SKM-1 (cell line): ENCODE measurements around the gene ELL2.

ENCODE experiments used
- DNase-seq: peaks from one replicate; lab custom pipeline; 2025; ENCODE audit not compliant: unreplicated experiment; lab: John Stamatoyannopoulos, UW

ELL2 gene

DNA sequence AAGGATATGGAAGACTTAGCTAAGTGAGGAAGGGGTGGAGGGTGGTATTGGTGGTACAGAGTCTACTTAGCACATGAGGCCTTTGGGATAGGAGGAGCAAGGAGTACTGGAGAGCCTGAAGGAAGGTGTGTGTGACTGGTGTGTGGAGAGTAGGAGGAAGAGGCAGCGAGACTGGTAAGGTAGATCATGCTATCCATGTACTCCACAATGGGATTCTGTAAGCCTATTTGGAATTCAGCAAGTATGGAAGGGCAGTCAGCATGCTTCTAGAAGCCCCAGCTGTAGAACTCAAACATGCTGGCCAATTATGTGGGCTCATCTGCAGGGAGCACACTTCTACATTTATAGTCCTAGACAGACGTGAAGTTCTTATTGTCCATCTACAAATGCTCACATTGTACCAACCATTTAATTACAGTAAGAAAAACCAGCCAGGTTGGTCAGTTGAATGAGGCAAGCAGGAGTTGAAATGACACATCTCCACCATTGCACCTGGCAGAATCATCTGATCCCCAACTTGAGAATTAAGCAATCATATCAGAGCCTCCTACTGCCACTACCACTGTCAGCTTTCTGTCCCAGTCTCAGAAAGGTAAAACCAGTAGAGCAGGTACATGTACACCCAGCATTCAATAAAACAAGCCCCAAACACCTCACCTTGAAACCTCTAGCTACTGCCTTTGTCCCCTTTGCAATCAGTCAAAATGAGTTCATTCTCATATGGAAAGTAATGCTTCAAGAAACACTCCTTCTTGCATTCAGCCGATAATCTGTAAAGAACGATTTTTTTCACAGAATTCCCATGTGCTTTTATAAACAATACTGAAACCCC lies 78.2 kb downstream of the ELL2 start:
- no peak for DNase-seq

DNA sequence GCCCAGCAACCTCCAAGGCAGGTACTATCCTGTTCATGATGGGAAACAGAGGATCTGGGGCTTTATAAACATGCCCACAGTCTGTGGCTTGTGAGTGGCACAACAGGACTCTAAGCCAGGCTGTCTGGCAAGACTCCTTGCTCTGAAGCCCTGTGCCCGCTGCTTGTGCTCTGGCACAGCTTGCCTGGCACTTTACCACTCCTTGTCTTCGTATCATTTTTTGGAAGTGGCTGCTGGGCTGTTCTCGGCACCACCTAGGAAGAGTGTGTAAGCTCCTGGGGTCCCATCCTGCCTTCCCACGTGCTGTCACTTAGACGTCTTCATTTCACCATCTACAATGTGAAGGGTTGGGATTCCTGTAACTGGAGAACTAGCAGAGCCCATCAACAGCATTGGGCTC lies 79.8 kb downstream of the ELL2 start:
- no peak for DNase-seq

DNA sequence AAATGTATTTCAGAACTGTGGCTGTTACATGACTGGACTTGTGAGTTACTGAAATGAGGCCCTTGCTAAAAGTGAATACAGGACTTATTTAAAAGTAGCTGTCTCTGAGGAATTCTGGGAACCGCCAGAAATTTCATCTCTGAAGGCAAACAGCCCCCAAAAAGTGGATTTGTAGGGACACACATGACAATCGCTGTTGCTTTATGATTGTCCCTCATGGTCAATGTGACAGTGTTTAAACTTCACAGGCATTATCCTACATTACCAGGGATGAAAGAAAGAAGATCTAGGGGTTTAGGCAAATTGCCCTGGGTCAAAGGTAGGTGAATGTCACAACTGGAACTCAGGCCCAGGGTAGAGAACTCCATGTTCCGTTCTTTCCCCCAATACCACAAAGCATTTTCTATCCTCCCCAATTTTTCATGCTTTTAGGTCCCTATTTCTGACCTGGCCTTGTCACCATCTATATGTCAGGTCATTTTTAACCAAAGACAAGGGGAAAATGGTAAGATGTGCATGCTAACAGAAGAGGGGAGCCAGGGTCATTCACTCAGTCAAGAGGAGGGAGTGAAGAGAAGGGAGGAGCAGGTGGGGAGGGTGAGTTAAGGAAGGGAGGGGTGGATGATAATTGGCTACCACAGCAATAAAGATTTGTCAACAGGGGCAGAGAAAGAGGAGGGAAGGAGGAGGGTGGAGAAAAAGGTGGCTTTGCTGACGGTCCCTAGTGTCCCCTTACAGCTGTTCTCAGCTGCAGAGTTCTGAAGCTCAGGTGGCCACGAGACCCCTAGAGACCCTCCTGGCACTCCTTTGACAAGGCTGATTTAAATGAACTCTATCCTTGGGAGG lies 81.3 kb downstream of the ELL2 start:
- DNase-seq = no peak

DNA sequence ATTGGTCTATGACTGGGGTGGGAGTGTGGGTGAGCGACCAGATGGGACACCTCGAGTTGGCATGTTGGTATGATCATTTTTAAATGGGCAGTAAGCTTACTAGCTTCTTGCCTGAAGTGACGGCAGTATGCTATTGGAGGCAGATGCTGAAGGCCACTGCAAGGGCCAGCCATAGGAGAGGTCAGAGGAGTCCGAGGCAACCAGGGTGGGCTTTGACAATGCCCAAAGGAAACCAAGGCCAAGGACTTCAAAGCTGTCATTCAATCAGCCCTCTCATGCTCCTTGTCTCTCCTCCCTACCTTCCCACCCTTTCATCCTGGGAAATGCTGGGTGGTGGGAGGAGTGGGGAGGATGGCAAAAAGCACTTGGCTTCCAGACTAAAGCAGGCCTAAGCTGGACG lies 82.0 kb downstream of the ELL2 start:
- no peak for DNase-seq

DNA sequence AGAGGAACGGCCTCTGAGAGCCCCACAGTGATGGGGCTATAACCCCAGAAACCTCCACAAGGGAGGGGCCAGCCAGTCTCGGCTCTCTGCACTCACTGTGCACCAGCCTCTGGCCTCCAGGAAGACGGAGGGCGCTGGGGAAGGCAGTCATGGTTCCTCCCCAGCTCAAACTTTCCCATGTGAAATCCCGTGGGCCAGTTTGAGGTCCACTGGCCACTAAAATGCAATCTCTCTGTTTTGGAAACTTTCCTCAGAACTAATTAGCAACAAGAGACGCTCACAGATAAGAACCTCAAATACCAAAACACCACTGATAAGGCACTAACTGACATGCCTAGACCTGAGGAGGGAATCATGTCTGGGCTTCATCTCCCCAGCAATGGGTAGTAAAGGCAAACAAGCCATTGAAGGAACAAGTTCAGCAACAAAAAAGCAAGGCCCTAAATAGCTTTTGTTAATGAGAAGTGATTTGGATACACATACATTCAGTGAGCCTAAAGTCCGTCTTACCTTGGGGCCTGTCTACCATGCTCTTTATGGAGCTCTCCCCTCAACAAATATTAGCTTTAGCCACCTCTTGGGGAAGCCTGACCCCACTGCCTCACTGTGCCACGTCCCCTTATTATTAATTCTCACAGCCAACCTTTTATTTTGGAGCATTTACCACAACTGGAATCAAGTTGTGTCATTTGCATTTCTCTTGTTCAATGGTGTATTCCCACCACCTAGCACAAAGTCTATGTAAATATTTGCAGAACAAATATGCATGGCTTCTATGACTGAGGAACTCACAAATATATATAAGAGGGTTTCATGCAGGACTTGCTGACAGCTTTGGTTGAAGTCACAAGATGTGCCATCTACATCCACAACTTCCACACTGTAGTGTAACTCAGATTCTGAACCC lies 83.0 kb downstream of the ELL2 start:
- no peak for DNase-seq

DNA sequence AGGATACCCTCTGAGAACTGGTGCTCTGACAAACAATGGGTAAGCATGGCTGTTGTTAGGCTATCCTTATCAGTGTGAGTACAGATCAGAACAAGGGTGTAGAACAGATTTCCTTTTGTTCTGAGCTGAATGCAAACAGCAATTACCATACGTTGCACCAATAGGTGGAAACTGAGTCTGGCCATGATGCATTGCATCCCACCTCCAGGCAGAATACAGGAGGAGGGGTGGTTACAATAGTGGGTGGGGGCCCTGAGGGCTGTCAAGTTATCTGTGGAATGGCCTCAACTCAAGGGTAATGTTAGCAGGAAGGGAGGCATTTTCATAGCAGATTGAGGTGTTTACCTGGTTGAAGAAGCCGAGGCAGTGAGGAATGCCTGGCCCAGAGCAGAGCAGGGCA lies 84.9 kb downstream of the ELL2 start:
- no peak for DNase-seq

DNA sequence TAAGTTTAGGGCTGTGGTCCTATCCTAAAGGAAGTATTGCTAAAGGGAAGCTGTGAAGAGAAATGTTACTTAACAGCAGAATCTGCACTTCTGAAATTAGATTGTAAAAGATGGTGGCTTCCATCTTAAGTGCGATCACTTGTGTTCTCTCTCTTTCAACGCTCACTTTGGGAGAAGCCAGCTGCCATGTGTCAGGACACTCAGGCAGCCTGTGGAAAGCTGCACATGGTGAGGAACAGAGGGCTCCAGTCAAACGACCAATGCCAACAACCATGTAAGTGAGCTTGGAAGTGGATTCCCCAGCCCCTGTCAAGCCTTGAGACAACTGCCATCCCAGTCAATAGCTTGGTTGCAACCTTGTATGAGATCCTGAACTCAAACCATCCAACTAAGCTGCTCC lies 87.4 kb downstream of the ELL2 start:
- DNase-seq = no peak

DNA sequence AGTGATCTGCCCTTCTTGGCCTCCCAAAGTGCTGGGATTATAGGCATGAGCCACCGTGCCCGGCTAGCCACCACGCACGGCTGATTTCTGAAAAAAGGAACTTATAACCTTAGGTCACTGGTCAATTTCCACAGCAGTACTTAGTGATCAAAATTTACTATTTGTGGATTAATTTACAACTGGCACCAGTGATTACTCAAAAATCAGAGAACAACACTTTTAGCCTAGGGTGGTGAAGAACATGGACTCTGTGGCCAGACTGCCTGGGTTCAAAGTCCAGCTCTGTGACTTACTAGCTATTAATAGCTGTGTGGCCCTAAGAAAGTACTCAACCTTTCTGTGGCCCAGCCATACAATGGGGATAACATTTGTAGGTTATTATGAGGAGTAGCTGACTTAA lies 88.3 kb downstream of the ELL2 start:
- DNase-seq = no peak

DNA sequence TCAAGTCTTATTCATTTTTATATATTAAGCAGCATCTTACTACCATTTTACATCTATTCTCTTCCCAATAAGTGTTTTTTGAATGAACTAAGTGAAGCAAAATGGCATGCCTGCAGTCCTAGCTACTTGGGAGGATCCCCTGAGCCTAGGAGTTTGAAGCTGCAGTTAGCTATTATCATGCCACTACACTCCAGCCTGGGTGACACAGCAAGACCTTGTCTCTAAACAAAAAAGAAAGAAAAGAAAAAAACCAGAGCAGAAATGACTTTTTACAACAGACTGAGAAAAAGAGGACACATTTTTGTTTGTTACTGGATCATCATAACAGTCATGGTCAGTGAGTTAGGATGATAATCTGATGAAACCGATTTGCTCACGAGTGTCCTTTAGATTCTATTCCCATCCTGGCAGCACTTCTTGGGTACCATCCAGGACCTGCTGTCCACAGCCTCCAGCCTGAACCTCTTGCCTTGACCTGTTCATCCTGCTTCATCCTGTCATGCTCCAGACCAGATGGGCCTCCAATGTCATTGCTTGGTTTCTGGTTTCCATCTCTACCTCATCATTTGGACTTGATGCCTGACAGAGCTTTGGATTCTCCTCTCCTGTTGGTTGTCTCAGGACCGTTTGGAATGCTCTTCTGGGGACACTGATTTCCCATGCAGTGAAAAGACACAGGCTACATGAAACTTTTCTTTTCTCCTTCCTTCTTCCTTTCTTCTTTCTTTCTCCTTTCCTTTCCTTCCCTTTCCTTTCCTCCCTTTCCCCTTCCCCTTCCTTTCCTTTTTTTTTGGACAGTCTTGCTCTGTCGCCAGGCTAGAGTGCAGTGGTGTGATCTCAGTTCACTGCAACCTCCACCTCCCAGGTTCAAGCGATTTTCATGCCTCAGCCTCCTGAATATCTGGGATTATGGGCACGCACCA lies 89.0 kb downstream of the ELL2 start:
- no peak for DNase-seq

DNA sequence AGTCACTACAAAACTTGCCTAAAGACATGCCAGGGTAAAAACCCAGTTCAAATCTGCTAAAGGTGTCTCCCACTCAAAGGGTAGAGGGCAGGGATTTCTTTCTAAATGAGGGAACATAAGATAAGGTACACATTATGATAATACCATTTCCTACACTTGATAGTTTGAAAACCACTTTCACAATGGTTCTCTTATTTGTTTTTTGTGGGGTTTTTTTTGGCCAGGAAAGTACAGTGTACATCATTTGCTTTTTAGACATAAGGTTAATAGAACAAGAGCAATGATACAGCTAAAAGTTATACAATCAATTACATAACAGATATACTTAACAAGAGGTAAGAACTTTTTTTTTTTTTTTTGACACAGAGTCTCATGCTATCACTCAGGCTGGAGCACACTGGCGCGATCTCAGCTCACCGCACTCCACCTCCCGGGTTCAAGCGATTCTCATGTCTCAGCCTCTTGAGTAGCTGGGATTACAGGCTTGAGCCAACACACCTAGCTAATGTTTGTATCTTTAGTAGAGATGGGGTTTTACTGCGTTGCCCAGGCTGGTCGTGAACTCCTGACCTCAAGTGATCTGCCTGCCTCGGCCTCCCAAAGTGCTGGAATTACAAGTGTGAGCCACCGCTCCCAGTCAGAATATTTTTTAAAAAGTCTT lies 90.4 kb downstream of the ELL2 start:
- DNase-seq = no peak

DNA sequence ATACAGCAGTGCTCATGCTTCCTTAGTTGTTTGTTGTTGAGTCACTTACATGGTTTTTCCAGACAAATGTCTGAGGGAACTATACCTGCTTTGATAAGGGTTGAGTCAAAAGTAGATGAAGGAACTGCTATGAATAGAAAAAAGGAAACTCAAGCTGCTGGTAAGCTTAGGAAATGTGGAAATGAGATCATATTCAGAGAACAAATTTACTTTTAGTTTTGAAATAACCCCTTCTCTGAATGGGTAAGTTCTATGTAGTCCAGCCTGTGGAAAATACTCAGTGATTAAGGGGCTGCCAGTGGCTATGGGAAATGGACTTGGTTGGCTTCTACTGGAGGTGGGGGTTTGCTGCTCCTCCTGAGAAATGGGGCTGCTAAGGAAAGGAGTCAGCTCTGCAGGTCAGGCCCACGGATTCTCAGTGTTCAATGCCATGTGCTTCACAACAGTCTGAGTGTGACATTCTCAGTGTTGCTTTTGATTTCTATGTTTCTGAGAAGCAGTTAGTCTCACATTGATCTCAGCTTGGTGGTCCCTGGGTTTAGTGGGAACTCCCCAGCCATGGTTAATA lies 91.5 kb downstream of the ELL2 start:
- peak; percentile 73 for DNase-seq

DNA sequence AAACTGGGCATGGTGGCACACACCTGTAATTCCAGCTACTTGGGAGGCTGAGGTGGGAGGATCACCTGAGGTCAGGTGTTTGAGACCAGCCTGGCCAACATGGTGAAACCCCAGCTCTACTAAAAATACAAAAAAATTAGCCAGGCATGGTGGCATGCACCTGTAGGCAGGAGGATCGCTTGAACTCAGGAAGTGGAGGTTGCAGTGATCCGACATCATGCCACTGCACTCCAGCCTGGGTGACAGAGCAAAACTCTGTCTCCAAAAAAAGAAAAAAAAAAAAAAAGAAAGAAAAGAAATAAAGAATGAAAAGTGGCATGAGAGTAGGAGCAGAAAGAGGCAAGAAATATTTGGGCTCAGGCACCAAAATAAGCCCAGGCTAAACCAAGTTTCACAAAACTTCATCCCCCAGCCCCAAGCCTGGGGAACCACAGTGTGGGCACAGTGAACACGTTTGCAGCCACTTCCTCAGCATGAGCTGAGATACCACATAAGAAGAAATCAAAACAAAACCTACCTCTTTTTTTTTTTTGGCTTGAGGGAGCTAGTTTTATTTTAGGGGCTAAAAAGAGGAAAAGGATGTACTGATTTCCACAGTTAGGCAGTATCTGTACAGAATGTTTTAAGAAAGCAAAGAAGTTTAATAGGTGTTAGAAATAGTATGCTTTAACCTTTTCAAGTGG lies 92.3 kb downstream of the ELL2 start:
- peak; percentile 37 for DNase-seq

DNA sequence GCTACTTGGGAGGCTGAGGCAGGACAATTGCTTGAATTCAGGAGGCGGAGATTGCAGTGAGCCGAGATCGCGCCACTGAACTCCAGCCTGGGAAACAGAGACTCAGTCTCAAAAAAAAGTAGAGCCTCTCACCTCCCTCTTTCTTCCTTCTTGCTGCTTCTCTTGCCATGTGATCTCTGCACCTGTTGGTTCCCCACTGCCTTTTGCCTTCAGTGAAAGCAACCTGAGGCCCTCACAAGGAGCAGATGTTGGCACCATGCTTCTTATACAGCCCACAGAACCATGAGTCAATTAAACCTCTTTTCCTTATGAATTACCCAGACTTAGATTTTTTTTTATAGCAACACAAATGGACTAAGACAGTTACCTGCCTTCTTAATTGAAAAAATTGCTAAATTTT lies 93.5 kb downstream of the ELL2 start:
- no peak for DNase-seq

DNA sequence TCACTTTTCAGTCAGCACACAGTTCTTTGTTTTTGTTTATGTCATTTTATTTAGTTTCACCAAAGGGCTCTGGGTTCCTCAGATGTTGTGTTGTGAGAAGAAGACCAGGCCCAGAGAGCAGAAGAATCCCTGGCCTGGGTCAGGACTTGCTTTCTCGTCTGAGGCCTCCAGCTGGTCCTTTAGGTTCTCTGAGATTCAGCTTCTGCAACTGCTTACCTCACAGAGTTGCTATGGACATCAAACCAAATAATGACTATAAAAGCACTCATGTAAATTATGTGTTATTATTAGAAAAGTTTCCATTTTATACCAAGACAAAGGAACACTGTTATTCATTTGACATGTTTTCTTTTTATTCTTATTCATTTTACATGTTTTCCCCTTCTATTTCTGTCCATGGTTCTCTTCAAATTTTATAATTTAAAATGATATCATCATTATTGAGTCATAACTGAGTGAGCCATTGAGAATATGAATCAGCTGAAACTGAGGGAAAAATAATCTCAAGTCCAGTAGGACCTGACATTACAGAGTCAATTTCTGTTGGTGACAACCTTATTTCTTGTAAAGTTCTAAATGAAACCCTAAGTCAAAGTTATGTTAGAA lies 95.1 kb downstream of the ELL2 start:
- no peak for DNase-seq

DNA sequence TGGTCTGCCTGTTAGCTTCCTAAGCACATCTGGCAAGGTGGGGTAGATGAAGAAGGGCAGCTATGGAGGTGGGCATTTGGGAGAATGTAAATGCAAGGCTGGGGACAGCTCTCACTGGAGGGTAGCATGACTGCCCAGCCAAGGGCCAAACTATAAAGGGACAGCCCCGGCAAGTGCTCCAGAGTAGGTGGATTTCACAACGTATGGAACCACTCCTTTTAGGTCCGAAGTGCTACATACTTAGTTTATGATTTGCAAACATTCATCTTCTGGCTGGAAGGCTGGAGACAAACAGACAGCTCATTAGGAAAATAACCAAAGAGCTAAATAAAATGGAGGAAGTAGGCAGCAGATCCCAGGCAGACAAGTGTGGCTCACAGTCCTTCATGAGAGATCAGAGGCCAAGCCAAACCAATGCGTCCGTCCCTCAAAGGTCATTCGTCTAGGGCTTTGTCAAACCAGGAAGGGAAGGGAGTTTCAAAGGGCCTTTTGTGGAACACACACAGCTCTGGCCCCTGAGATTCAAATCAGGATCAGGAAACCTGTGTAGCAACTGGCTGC lies 96.6 kb downstream of the ELL2 start:
- no peak for DNase-seq

DNA sequence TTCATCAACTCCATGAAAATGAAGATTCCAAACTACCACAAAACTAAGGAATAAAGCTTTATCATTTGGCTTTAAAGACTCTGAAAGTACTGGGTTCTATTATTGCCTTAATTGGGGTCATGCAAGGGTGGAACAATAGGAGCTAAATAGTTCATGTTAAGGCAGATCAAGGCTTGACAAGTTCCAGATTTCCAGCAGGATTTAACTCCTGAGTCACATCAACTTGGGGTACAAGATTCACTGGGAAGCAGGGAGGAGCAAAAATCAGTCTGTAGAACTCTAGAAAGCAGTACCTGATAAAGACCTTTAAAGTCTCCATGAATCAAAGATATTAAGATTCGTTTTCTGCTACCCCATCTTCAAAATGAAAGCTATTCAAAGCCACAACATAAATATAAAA lies 97.2 kb downstream of the ELL2 start:
- DNase-seq = no peak

DNA sequence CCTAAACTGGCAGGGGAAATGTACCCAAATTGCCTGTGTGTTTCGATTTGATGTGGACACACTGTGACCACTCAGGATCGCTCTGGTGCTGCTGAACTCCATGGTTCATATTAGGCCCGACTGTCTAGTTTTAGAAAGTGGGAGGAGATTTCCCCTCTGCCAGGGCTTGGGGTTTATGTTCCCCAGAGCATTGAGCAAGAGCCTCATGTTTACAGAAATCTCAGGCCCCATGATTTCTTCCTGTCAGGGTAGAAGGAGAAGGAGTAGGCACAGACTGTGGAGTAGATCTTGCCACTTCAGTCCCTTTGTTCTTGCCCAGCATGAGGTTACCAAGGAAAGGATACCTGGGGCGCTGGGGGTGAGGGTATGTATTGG lies 98.3 kb downstream of the ELL2 start:
- peak; percentile 26 for DNase-seq
